Measurements from ENCODE around the gene ANKS3. TPM values are rescaled to one million over a fixed set of nuclear protein-coding genes. Genes with fewer than 3 reads are reported as not detected.

ANKS3 gene
- total RNA-seq, 1 experiment from 2014 or later, result 10.0 TPM

GRCh38 chr16:4681471-4682083 lies 52.5 kb downstream of the ANKS3 start:
- DNase-seq, result no peak
- Histone ChIP-seq H3K9me3 (replicated peaks) (no peaks in the 10 kb centered on the region), H3K27me3 (no peaks in the 10 kb centered on the region), H3K27ac (no peak overlapping the region), H3K4me3 (no peak overlapping the region), H3K4me1 (no peaks in the 10 kb centered on the region), H3K36me3 (no peaks in the 10 kb centered on the region)

- Histone ChIP-seq H3K9me3 (replicated peaks) (no peaks in the 10 kb centered on the region), H3K27ac (no peak overlapping the region), H3K36me3 (no peaks in the 10 kb centered on the region), H3K4me1 (no peaks in the 10 kb centered on the region), H3K27me3 (no peaks in the 10 kb centered on the region), H3K4me3 (no peak overlapping the region)
- no peak for DNase-seq
Observed at GRCh38 chr16:4680673-4681470, 53.2 kb downstream of the ANKS3 start.

GRCh38 chr16:4679850-4680636 lies 54.0 kb downstream of the ANKS3 start:
- no peak overlapping the region for H3K27ac ChIP-seq
- no peak overlapping the region for H3K4me3 ChIP-seq
- H3K36me3 ChIP-seq, result no peaks in the 10 kb centered on the region
- no peaks in the 10 kb centered on the region for H3K27me3 ChIP-seq
- DNase-seq, result no peak
- H3K4me1 ChIP-seq, result no peaks in the 10 kb centered on the region
- H3K9me3 ChIP-seq (replicated peaks), result no peaks in the 10 kb centered on the region

GRCh38 chr16:4679156-4679849 lies 54.8 kb downstream of the ANKS3 start:
- Histone ChIP-seq H3K4me1 (no peaks in the 10 kb centered on the region), H3K27ac (no peak overlapping the region), H3K36me3 (no peaks in the 10 kb centered on the region), H3K27me3 (no peaks in the 10 kb centered on the region), H3K9me3 (replicated peaks) (no peaks in the 10 kb centered on the region), H3K4me3 (no peak overlapping the region)
- no peak for DNase-seq

- H3K27ac ChIP-seq, result no peak overlapping the region
- H3K36me3 ChIP-seq, result no peaks in the 10 kb centered on the region
- no peaks in the 10 kb centered on the region for H3K4me1 ChIP-seq
- no peaks in the 10 kb centered on the region for H3K27me3 ChIP-seq
- no peak overlapping the region for H3K4me3 ChIP-seq
- DNase-seq, result no peak
- H3K9me3 ChIP-seq (replicated peaks), result no peaks in the 10 kb centered on the region
Observed at GRCh38 chr16:4678596-4678995, 55.5 kb downstream of the ANKS3 start.

GRCh38 chr16:4677994-4678393 lies 56.1 kb downstream of the ANKS3 start:
- H3K27ac ChIP-seq, result no peak overlapping the region

GRCh38 chr16:4677390-4677789 lies 56.7 kb downstream of the ANKS3 start:
- Histone ChIP-seq H3K27me3 (no peaks in the 10 kb centered on the region), H3K4me3 (no peak overlapping the region), H3K27ac (no peak overlapping the region), H3K36me3 (no peaks in the 10 kb centered on the region), H3K4me1 (no peaks in the 10 kb centered on the region), H3K9me3 (replicated peaks) (no peaks in the 10 kb centered on the region)
- no peak for DNase-seq

More at GRCh38 chr16:4677994-4678393, 56.1 kb downstream of the ANKS3 start:
- Histone ChIP-seq H3K36me3 (no peaks in the 10 kb centered on the region), H3K4me1 (no peaks in the 10 kb centered on the region), H3K9me3 (replicated peaks) (no peaks in the 10 kb centered on the region), H3K4me3 (no peak overlapping the region), H3K27me3 (no peaks in the 10 kb centered on the region)
- DNase-seq, result no peak

GRCh38 chr16:4676831-4677230 lies 57.2 kb downstream of the ANKS3 start:
- H3K4me3 ChIP-seq, result no peak overlapping the region
- DNase-seq, result no peak
- no peak overlapping the region for H3K27ac ChIP-seq
- H3K36me3 ChIP-seq, result no peaks in the 10 kb centered on the region
- no peaks in the 10 kb centered on the region for H3K9me3 ChIP-seq (replicated peaks)
- H3K27me3 ChIP-seq, result no peaks in the 10 kb centered on the region
- H3K4me1 ChIP-seq, result no peaks in the 10 kb centered on the region

GRCh38 chr16:4675864-4676786 lies 57.9 kb downstream of the ANKS3 start:
- H3K9me3 ChIP-seq (replicated peaks), result no peaks in the 10 kb centered on the region
- DNase-seq, result no peak
- H3K36me3 ChIP-seq, result no peaks in the 10 kb centered on the region
- no peak overlapping the region for H3K27ac ChIP-seq
- no peaks in the 10 kb centered on the region for H3K27me3 ChIP-seq
- H3K4me3 ChIP-seq, result no peak overlapping the region
- no peaks in the 10 kb centered on the region for H3K4me1 ChIP-seq

- no peak for DNase-seq
- no peaks in the 10 kb centered on the region for H3K4me1 ChIP-seq
- no peaks in the 10 kb centered on the region for H3K36me3 ChIP-seq
- H3K4me3 ChIP-seq, result no peak overlapping the region
- no peaks in the 10 kb centered on the region for H3K9me3 ChIP-seq (replicated peaks)
- no peaks in the 10 kb centered on the region for H3K27me3 ChIP-seq
- no peak overlapping the region for H3K27ac ChIP-seq
Observed at GRCh38 chr16:4674926-4675530, 59.0 kb downstream of the ANKS3 start.

- Histone ChIP-seq H3K9me3 (replicated peaks) (no peaks in the 10 kb centered on the region), H3K36me3 (0 out of 2 replicates have a peak, but pooled peaks cover under 1% of the 10 kb centered on the region), H3K4me1 (no peaks in the 10 kb centered on the region), H3K27me3 (no peaks in the 10 kb centered on the region), H3K4me3 (no peak overlapping the region), H3K27ac (no peak overlapping the region)
- DNase-seq, result no peak
Observed at GRCh38 chr16:4673387-4674046, 60.6 kb downstream of the ANKS3 start.

GRCh38 chr16:4668313-4668960 lies 65.6 kb downstream of the ANKS3 start:
- no peaks in the 10 kb centered on the region for H3K27me3 ChIP-seq
- no peak overlapping the region for H3K4me3 ChIP-seq
- peaks cover 5% of the 10 kb centered on the region for H3K36me3 ChIP-seq
- no peak overlapping the region for H3K27ac ChIP-seq
- no peaks in the 10 kb centered on the region for H3K4me1 ChIP-seq
- no peak for DNase-seq
- no peaks in the 10 kb centered on the region for H3K9me3 ChIP-seq (replicated peaks)

All from SJCRH30 (cell line).